Left cardiac atrium (tissue), 4 donors: Measurements from ENCODE around the gene MYLK. TPM values are rescaled to one million over a fixed set of nuclear protein-coding genes. Genes with fewer than 3 reads are reported as not detected.

ENCODE experiments used
- ATAC-seq, 2 donors: fragments of 200-7000 bp; cut with Tn5 transposase; one replicate each; pipeline ENCODE4 v1.9.1; 2020; ENCODE audit warnings: mild to moderate bottlenecking in 2 of 2, moderate library complexity in 2 of 2
- DNase-seq: peaks from one replicate; pipeline ENCODE4 v3.0.0-alpha.2; 2020
- intact Hi-C, 2 donors: fragments of 100-400 bp; cut with DNase I; formaldehyde crosslinking; loops; one replicate each; pipeline versions ENCODE4 v1.14.1 to v1.15.1; 2022 to 2023
- total RNA-seq, 2 donors: library from RNA; stranded (reverse); fragmentation: NEBNext Ultra II Directional; extraction: Animal tissue kit (Norgen Biotek cat#: 25700); gene quantifications; one replicate each; pipeline ENCODE4 v1.2.1, GENCODE V29; 2021
- donor health status: DM: no; HTN: yes; CAD: no.
- donor health status: DM: no; HTN: yes; CAD: no; lungs with severe emphysema.
- donor health status: DM: yes; HTN: yes; CAD: no.
- donor health status: Dilated cardiomyopathy.

MYLK gene
- total RNA-seq, 2 donors from 2014 or later, result 66.2 to 116 TPM

DNA sequence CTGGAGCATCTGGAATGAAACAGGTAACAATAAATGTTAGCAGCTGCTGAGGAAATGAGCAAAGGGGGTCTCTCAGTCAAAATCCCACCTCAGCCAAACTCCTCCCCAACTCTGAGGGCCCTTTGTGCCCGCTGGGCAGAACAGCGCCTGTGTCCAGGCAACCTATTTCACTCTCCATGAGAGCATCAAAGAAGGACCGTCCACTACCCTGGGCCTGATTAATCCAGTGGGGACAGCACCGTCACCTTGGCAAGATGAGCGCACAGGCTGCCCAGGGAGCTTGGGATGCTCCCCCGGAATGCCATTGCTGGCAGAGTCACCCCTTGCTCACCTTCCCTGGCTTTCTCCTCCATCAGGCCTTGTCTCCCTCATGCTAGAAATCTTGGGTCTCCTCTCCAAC is 201.8 kb downstream of the MYLK start:
- no peak for ATAC-seq
- intact Hi-C loops, result no loop called here

GRCh38 chr3:123679712-123680386 is 204.3 kb downstream of the MYLK start:
- intact Hi-C loops, result no loop called here
- no peak for DNase-seq
- no peak for ATAC-seq

More for the DNA sequence above, 201.8 kb downstream of the MYLK start:
- no peak for DNase-seq

GRCh38 chr3:123678108-123678511 is 206.0 kb downstream of the MYLK start:
- ATAC-seq (peak; percentile 47 to 83), DNase-seq (no peak)
- intact Hi-C loops, result no loop called here

- DNase-seq (no peak), ATAC-seq (no peak)
- intact Hi-C loops, result no loop called here
These were observed 211.5 kb downstream of the MYLK start for GRCh38 chr3:123672429-123673146.

- ATAC-seq, result no peak
These were observed 213.4 kb downstream of the MYLK start for GRCh38 chr3:123670743-123671142.

DNA sequence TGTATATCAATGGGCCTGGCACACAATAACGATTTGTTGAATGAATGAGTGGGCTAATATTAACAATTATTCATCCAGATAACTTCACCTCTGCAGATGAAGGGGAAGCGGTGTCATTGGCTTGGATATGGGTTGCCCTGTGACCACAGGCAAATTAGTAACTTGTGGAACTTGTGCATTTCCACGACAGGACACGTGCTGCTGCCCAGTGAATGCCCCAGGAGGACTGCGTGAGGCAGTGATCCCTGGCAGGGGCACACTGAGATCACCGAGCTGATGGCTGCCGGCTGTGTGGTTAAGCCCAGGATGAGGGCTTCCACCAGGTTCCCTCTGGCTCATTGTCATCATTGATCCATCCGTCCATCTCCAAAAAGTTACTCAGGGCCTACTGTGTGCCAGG is 215.2 kb downstream of the MYLK start:
- DNase-seq, result no peak
- intact Hi-C loops, result no loop called here

More at GRCh38 chr3:123670743-123671142, 213.4 kb downstream of the MYLK start:
- no peak for DNase-seq
- intact Hi-C loops, result no loop called here

DNA sequence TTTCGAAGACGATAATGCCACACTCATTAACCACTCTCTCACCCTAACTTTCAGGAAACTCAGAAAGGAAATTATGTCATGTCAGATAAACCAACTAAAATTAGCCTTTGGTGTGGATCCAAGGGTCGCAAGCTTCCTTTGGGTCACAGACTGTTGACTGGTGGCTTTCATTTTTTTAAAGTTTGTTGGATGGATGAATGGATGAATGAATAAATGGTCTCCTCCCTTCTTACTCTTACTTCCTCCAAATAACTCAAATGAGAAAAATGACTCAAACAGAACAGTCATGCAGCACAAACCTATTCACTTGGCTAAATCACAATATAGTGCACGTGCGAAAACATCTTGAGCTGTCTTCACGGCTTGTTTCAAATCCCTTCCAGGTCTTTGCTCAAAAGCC is 216.3 kb downstream of the MYLK start:
- intact Hi-C loops, result no loop called here
- DNase-seq (no peak), ATAC-seq (peak; percentile 24 to 61)

More for the DNA sequence above, 215.2 kb downstream of the MYLK start:
- no peak for ATAC-seq

- ATAC-seq (no peak), DNase-seq (no peak)
- intact Hi-C loops, result no loop called here
These were observed 219.4 kb downstream of the MYLK start for GRCh38 chr3:123664753-123665152.

GRCh38 chr3:123663977-123664376 is 220.2 kb downstream of the MYLK start:
- intact Hi-C loops, result no loop called here
- ATAC-seq (no peak), DNase-seq (no peak)

GRCh38 chr3:123661973-123662372 is 222.2 kb downstream of the MYLK start:
- intact Hi-C loops, result no loop called here
- DNase-seq (no peak), ATAC-seq (no peak)

GRCh38 chr3:123660900-123661299 is 223.2 kb downstream of the MYLK start:
- DNase-seq, result peak; percentile 94
- intact Hi-C loops, result no loop called here
- ATAC-seq, result peak; percentile 91

GRCh38 chr3:123660141-123660675 is 223.9 kb downstream of the MYLK start:
- intact Hi-C loops, result no loop called here
- DNase-seq, result no peak
- no peak for ATAC-seq

DNA sequence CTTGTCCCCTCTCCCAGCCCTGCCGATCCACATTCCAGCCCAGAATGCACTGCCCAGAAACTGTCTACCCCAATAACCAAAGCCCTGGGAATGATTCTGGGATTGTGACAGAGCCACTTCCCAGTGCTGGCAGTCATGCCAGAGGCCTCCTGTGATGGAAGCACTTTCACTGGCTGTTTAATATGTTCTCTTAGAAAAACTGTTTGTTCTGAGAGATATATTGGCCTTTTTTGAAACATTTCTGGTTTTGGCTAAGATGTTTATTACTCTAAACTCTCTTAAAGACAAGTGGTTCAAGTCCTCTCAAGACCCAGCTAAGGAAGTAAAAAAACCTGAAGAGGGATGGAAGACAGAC is 225.3 kb downstream of the MYLK start:
- DNase-seq (no peak), ATAC-seq (peak in 1 of 2 donors; percentile 32)
- intact Hi-C loops, result no loop called here

DNA sequence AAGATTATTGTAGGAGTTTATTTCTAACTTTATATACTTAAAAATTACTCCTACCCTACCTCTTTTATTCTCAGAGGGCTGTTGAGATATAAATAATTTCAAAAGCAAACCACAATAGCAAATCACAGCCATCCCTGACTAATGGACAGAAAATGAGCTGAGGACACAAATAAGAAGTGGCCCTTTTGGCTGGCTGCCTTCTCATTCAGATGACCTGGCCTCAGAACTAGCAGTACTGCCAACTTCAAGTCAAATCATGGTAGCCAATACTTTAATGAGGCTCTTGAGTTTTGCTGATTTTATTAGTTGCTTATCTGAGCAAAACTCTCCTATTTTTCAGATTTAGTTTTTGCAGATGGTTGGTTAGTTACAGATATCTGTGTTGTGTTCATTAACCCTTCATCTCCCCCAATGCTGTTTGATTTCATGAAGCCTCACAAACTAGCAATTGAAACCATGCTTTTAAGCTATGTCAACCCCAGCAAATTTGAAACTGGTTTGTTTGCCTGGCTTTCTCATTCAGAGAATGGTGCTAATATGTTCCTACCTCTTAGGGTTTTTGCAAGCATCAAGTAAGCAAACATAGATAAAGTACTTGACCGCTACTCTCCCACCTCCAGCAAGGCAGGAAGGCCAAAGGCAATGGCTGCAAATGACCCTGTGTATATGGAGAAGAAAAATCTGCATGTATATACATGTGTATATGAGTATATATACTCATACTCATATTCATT is 225.8 kb downstream of the MYLK start:
- ATAC-seq, result peak; percentile 24 to 38
- peak; percentile 48 for DNase-seq
- intact Hi-C loops, result no loop called here

DNA sequence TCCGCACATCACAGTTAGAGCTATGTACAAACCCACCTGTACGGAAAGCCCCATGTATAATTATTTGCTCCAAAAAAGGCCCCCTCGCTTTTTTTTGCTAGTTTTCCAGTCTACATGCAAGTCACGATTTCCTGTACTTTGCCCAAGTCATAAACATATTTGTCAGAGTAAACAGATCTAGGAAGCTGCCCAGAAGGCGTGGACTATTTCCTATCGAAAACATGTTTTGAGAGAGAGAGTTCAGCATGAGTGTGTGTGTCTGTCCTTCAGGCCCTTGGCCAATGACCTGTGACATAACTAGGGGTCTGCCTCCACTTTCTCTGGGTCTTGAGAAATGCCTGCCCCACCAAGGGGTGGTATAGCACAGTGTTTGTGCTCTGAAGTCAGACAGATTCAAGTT is 226.6 kb downstream of the MYLK start:
- intact Hi-C loops, result no loop called here
- DNase-seq, result no peak
- ATAC-seq, result no peak

DNA sequence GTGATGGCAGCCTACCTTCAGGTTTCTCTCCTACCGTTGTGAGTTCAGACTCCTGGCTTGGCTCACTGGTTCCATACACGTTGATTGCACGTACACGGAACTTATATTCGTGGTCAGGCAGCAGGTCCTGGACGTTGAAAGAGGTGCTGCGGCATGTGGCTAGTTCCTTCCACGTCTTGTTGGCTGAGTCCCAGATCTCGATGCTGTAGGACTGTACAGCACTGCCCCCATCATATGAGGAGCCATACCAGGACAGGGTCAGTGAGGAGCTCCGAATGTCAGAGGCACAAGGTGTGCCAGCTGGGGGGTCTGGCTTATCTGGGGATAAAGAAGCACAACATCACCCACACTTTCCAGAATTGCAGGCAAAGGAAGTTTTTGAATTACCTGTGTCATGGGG is 227.0 kb downstream of the MYLK start:
- intact Hi-C loops, result no loop called here
- DNase-seq (no peak), ATAC-seq (no peak)

- no peak for DNase-seq
- intact Hi-C loops, result no loop called here
- no peak for ATAC-seq
These were observed 227.4 kb downstream of the MYLK start for GRCh38 chr3:123656691-123657090.

DNA sequence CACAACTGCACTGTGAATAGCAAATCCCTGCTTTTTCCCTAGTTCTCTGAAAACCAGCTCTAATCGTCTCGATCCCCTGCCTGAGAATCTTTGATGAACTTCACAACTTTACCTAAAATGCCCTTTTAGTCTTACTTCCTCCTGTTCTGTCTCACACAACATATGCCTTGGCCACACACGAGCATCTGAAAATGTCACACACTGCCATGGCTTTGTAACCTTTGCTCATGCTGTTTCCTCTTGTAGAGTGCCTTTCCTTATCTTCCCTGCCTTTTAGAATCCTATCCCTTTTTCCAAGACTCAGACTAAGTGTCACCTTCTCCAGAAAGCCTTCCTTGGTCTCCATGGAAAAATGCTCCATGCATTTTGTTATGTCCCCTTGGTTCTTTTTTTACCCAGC is 227.9 kb downstream of the MYLK start:
- no peak for DNase-seq
- intact Hi-C loops, result no loop called here
- no peak for ATAC-seq

DNA sequence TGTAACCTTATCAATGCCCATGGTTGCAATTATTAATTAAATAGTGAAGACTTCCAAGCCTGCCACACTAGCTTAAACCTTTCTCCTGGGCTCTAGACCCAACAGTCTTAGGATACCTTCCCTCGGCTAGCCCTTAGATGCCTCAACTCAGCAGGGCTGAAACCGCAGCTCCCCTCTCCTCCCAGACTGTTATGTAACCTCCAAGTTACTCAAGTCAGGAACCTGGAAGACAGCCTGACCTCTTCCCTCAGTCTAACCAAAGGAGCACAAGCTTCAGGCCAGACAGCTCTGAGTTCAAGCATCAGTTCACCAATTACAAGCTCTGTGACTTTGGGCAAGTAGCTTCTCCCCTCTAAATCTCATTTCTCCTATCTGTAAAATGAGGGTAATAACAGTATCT is 228.7 kb downstream of the MYLK start:
- no peak for ATAC-seq
- intact Hi-C loops, result no loop called here
- no peak for DNase-seq

DNA sequence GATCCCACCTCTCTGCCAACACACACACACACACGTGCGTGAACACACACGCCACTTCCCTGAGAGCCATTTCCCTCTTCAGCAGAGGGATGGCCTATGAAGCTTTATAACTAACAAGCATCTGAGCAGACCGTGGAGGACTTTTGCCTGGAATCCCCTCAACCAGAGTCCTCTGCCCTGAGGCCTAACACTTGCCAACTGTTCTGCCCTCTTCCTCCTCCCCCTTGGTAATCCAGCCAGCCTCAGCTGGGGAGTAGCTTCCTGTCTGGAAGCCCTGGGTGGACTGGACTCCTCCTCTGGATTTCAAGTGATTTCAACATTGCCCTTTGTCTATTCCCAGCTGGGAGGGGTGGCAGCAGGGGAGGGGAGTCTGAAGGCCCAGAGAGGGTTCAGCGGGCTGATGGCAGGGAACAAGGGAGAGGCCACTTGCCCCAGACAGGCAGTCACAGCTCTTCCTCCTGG is 230.9 kb downstream of the MYLK start:
- intact Hi-C loops, result loop anchor here (1.0 to 5.0 kb wide), 2 partner anchors 49 to 67 kb away; no protein-coding TSS in a partner anchor
- DNase-seq (peak; percentile 76), ATAC-seq (peak; percentile 76 to 86)
